Heart left ventricle (tissue), 16 donors: ENCODE results near the gene UVRAG. TPM values are rescaled to one million over a fixed set of nuclear protein-coding genes. Genes with fewer than 3 reads are reported as not detected.

Experiments used
- ATAC-seq, 4 donors: fragments of 200-7000 bp; cut with Tn5 transposase; one replicate each; pipeline ENCODE4 v1.9.1; 2020 to 2022; ENCODE audit warnings: moderate library complexity in 4 of 4, mild to moderate bottlenecking in 3 of 4, moderate number of reproducible peaks in 1 of 4
- DNase-seq, 5 donors: peaks; one replicate each; pipeline ENCODE4 v3.0.0-alpha.2; 2020
- H3K27ac ChIP-seq, 12 donors: fragments of 200-600 bp; sonication (generic) in 4 of 12; one replicate each; pipeline versions ENCODE4 v1.5.0 to v1.8.0; 2016 to 2022; ENCODE audit warnings: mild to moderate bottlenecking in 2 of 12
- H3K27me3 ChIP-seq, 9 donors: fragments of 200-600 bp; sonication (generic) in 2 of 9; one replicate each; pipeline versions ENCODE4 v1.5.1 to v1.8.0; 2016 to 2022; ENCODE audit warnings: mild to moderate bottlenecking in 3 of 9
- H3K36me3 ChIP-seq, 9 donors: fragments of 200-600 bp; sonication (generic) in 2 of 9; one replicate each; pipeline versions ENCODE4 v1.5.0 to v1.8.0; 2018 to 2022; ENCODE audit warnings: mild to moderate bottlenecking in 2 of 9
- H3K4me1 ChIP-seq, 12 donors: fragments of 200-600 bp; sonication (generic) in 4 of 12; one replicate each; pipeline versions ENCODE4 v1.5.0 to v1.8.0; 2016 to 2022; ENCODE audit warnings: mild to moderate bottlenecking in 3 of 12
- H3K4me3 ChIP-seq, 12 donors: fragments of 200-600 bp; sonication (generic) in 4 of 12; one replicate each; pipeline versions ENCODE4 v1.5.0 to v1.8.0; 2017 to 2022; ENCODE audit warnings: mild to moderate bottlenecking in 9 of 12, moderate library complexity in 4 of 12
- H3K9me3 ChIP-seq, 12 donors: fragments of 200-600 bp; sonication (generic) in 4 of 12; one replicate each; pipeline versions ENCODE4 v1.5.0 to v1.8.0; 2016 to 2022; ENCODE audit warnings: mild to moderate bottlenecking in 1 of 12
- POLR2A ChIP-seq, 2 donors: fragments of 450-650 bp; IDR thresholded peaks; one replicate each; pipeline ENCODE4 v1.6.1; 2017; ENCODE audit warnings: antibody characterized with exemption in 2 of 2, mild to moderate bottlenecking in 2 of 2, moderate library complexity in 2 of 2
- WGBS, 4 donors: extraction: QIAGEN DNeasy Blood & Tissue Kit in 2 of 4; methylation state at CpG; one replicate each; pipeline versions ENCODE4 v1.1.5 to v1.1.7; 2013 to 2018; 5-methylcytosine and 5-hydroxymethylcytosine counted together
- intact Hi-C, 10 donors: fragments of 100-400 bp; cut with DNase I; formaldehyde crosslinking; loops; one replicate each; pipeline versions ENCODE4 v1.11.1 to v1.14.2; 2022
- polyA plus RNA-seq, 2 donors: library from polyadenylated mRNA; stranded (reverse); fragments of 200-250 nt; gene quantifications; one replicate each; pipeline ENCODE4 v1.2.3, GENCODE V29; 2013
- total RNA-seq, 9 donors: library from RNA; depleted of rRNA in 2 of 9; stranded (reverse); fragments of >200 nt in 2 of 9; fragmentation: NEBNext Ultra II Directional in 3 of 9; extraction: Animal tissue kit (Norgen Biotek cat#: 25700) in 3 of 9; gene quantifications; one replicate each; pipeline versions ENCODE4 v1.1.0 to v1.2.4, GENCODE V29; 2016 to 2023
- TF ChIP-seq, protein P1 (sequence below), 12 donors: fragments of 200-600 bp; sonication (generic) in 4 of 12; IDR thresholded peaks; one replicate each; pipeline versions ENCODE4 v1.5.0 to v1.8.0; 2018 to 2022; ENCODE audit warnings: antibody characterized with exemption in 12 of 12, mild to moderate bottlenecking in 5 of 12
- donor health status: ischemic (EF 13 %, LVEDD 7.1; RV severe dilation, severe dysfunction).
- donor health status: healthy with polysubstance abuse.
- donor health status: DM: no; HTN: yes; CAD: no.
- donor health status: DM: no; HTN: no; CAD: no.
- donor health status: ischemic (EF 25% LVEDD 6.9; RV normal size, moderate dysfunction).
- donor health status: ischemic (EF 25% LVEDD 5.7; RV mildly dilated, moderate dysfunction).
- donor health status: healthy.
- donor health status: DM: yes; HTN: yes; CAD: no.
- donor health status: ischemic (EF 35%, LVEDD 5.7; RV mildly dilated, moderate dysfunction).
- donor health status: nonischemic (EF 11% LVEDD 7.7; RV severe dilation, severe dysfunction).
- donor health status: DM: yes; HTN: yes; CAD: no.
- donor health status: PGD.
- donor health status: ischemic (EF 29% LVEDD 5.4; RV normal size, mild dysfunction).
- donor health status: nonischemic (EF 23%, LVEDD 6.1; RV moderate dilation, normal function).

UVRAG gene
- total and polyA plus RNA-seq, 11 donors: 4.5 to 22.6 (median 15.0) TPM

DNA sequence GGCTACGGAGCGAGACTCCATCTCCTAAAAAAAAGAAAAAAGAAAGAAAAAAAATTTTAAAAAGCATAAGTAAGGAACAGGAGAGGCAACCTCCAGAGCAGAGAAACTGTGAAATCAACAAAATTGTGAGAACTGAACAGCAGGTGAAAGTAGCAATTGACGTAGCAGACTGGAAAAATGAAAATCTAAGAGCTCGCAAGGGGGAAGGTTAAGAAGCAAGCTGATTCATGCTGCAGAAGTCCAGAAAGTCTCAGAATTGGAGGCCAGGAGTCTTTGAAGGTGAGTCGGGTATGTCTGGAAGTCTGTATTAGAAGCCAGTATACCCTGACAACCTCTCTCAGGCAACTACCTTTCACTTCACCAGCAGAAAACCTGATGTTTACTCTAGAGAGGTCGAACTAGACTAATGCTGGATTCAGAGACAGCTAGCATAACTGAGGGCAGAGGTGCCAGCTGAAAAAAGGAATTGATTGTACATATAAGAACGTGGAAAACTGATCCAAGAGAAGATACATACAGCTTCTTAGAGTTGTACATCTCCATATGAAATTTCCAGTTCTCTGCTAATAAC, 229.8 kb downstream of the UVRAG start:
- intact Hi-C loops: loop anchor here in 2 of 10 donors (5.0 to 10.0 kb wide), 2 partner anchors 37 to 130 kb away; no protein-coding TSS in a partner anchor
- ATAC-seq: no peak
- 96 to 97% (median 97%) methylated on average over 7 of the region's 7 CpGs for WGBS, 4 donors

DNA sequence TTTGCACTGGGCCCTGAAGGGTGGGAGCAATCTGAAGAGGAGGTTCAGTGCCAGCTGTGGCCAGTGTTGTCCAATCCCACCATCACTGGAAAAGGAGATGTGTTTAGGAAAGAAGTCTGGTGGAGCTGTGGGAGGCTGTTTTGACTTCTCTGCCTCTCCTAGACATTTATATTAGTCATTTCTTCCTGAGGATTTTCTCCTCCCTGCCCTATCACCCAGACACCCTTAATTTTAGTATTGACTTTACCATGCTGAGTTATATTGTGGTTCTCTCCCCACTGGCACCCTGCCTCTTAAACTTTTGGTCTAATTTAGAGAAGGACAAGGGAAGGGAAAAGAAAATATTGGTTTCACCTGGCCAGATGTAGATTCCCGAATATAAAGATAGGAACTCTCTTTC, 232.2 kb downstream of the UVRAG start:
- ATAC-seq: no peak
- WGBS, 4 donors: 94 to 96% (median 94%) methylated on average over 1 of the region's 1 CpG
- Histone ChIP-seq H3K9me3 (peaks cover 0 to 6% (median 0%) of the 10 kb centered on the region in 12 donors), H3K36me3 (no peaks in the 10 kb centered on the region), H3K4me3 (no peak overlapping the region), H3K27me3 (no peaks in the 10 kb centered on the region), H3K4me1 (peaks cover 0 to 16% (median 4%) of the 10 kb centered on the region in 12 donors), H3K27ac (no peak overlapping the region)
- intact Hi-C loops: loop anchor here in 2 of 10 donors (5.0 to 10.0 kb wide), 2 partner anchors 35 to 132 kb away; no protein-coding TSS in a partner anchor
- TF ChIP-seq, protein P1, sequence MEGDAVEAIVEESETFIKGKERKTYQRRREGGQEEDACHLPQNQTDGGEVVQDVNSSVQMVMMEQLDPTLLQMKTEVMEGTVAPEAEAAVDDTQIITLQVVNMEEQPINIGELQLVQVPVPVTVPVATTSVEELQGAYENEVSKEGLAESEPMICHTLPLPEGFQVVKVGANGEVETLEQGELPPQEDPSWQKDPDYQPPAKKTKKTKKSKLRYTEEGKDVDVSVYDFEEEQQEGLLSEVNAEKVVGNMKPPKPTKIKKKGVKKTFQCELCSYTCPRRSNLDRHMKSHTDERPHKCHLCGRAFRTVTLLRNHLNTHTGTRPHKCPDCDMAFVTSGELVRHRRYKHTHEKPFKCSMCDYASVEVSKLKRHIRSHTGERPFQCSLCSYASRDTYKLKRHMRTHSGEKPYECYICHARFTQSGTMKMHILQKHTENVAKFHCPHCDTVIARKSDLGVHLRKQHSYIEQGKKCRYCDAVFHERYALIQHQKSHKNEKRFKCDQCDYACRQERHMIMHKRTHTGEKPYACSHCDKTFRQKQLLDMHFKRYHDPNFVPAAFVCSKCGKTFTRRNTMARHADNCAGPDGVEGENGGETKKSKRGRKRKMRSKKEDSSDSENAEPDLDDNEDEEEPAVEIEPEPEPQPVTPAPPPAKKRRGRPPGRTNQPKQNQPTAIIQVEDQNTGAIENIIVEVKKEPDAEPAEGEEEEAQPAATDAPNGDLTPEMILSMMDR (IDR thresholded peaks at IDR 0.05): no peak
- TF ChIP-seq POLR2A (IDR thresholded peaks at IDR 0.05): no peak
- no peak for DNase-seq

More for the DNA sequence above, 229.8 kb downstream of the UVRAG start:
- no peak for DNase-seq
- peaks cover 0 to 6% (median 0%) of the 10 kb centered on the region in 12 donors for H3K9me3 ChIP-seq
- peaks cover 0 to 4% (median 0%) of the 10 kb centered on the region in 9 donors for H3K36me3 ChIP-seq
- H3K27me3 ChIP-seq: no peaks in the 10 kb centered on the region
- no peak for TF ChIP-seq POLR2A (IDR thresholded peaks at IDR 0.05)
- TF ChIP-seq, protein P1 (IDR thresholded peaks at IDR 0.05): no peak
- H3K4me1 ChIP-seq: peaks cover 0 to 16% (median 4%) of the 10 kb centered on the region in 12 donors
- H3K4me3 ChIP-seq: no peak overlapping the region
- peak overlapping the region in 1 of 12 donors; percentile 23 for H3K27ac ChIP-seq

DNA sequence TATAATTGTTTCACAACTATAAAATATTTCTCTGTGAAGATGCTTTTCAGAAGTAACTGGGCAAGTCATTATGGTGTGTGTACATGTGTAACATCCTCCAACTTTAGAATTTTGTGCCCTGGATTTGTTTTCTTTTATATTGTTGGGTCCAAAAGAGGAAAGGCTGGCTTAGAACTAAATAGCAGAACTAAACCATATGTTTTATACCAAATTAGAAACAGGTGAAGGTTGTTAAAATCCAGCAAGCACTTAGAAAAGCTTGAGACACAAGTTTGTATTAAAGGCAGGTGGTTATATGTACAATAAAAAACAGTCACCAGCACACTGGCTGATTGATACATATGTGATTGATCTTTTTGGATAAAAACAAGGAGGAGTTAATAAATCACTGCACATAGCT, 232.8 kb downstream of the UVRAG start:
- no peaks in the 10 kb centered on the region for H3K27me3 ChIP-seq
- TF ChIP-seq, protein P1 (IDR thresholded peaks at IDR 0.05): no peak
- no peak for TF ChIP-seq POLR2A (IDR thresholded peaks at IDR 0.05)
- H3K36me3 ChIP-seq: no peaks in the 10 kb centered on the region
- no peak overlapping the region for H3K27ac ChIP-seq
- H3K9me3 ChIP-seq: peaks cover 0 to 6% (median 0%) of the 10 kb centered on the region in 12 donors
- intact Hi-C loops: loop anchor here in 2 of 10 donors (5.0 to 10.0 kb wide), 2 partner anchors 35 to 133 kb away; no protein-coding TSS in a partner anchor
- no peak overlapping the region for H3K4me3 ChIP-seq
- DNase-seq: no peak
- ATAC-seq: no peak
- peaks cover 0 to 16% (median 4%) of the 10 kb centered on the region in 12 donors for H3K4me1 ChIP-seq

DNA sequence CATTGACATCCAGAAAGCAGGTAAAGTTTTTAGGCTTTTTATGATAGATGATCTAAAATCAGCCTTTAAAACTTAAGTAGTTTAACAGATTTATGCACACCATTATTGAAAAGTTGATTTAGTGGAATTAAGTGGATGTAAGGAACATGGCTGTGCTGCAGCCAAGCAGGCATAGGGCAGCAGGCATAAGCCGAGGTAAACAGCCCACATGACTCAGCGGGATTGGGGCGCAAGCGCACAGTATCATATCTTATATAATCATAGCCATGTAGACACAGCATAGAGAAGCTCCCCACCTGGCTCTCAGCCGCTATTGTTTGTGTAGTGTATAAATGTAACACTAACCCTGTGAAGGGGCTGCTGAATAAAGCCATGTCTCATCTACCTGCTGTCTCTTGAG, 233.8 kb downstream of the UVRAG start:
- no peak for ATAC-seq

More for the DNA sequence above, 233.8 kb downstream of the UVRAG start:
- Histone ChIP-seq H3K36me3 (no peaks in the 10 kb centered on the region), H3K27me3 (no peaks in the 10 kb centered on the region), H3K4me3 (no peak overlapping the region), H3K4me1 (peaks cover 0 to 16% (median 4%) of the 10 kb centered on the region in 12 donors), H3K27ac (no peak overlapping the region), H3K9me3 (peaks cover 0 to 6% (median 0%) of the 10 kb centered on the region in 12 donors)
- TF ChIP-seq, protein P1 (IDR thresholded peaks at IDR 0.05): no peak
- no peak for TF ChIP-seq POLR2A (IDR thresholded peaks at IDR 0.05)
- 97 to 99% (median 98%) methylated on average over 5 of the region's 5 CpGs for WGBS, 4 donors
- DNase-seq: no peak
- intact Hi-C loops: loop anchor here in 2 of 10 donors (5.0 to 10.0 kb wide), 2 partner anchors 34 to 134 kb away; no protein-coding TSS in a partner anchor
